Measurements from ENCODE around the gene TBXA2R. TPM values are rescaled to one million over a fixed set of nuclear protein-coding genes. Genes with fewer than 3 reads are reported as not detected.

The TBXA2R gene
- total RNA-seq, 1 donor from 2014 or later: 0.39 TPM

DNA sequence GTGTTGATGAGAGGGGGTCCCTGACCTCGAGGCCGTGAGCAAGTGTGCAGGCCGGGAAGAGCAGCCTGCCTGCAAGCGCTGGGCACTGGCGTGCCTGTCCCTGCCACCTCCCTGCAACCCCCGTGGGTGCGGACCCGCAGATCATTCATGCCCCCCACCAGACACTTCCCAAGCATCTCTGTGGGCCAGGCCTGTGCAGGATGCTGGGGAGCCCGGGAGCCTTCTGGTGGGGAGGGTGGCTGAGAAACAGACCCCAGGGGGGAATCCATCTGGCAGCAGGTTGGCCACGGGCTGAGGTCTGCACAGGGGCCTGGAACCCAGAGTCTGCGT, 38.4 kb upstream of the TBXA2R start:
- H3K36me3 ChIP-seq (ENCODE audit: insufficient read depth, low read length): no peaks in the 10 kb centered on the region
- no peak overlapping the region for H3K4me3 Mint-ChIP-seq (ENCODE audit: unreplicated experiment)
- no peak overlapping the region for H3K4me2 ChIP-seq (ENCODE audit: low read length)
- no peaks in the 10 kb centered on the region for H3K27me3 ChIP-seq (ENCODE audit: insufficient read depth, low read length)
- H3K79me2 ChIP-seq (ENCODE audit: insufficient read depth, low read length): no peaks in the 10 kb centered on the region
- no peaks in the 10 kb centered on the region for H3K9me3 Mint-ChIP-seq (ENCODE audit: unreplicated experiment)
- peaks cover under 1% of the 10 kb centered on the region for H3K36me3 Mint-ChIP-seq (ENCODE audit: low read depth, unreplicated experiment)
- no peaks in the 10 kb centered on the region for H3K4me1 Mint-ChIP-seq (ENCODE audit: low read depth, unreplicated experiment)
- H3K9me3 ChIP-seq (ENCODE audit: insufficient read depth, low read depth, low read length): no peaks in the 10 kb centered on the region
- TF ChIP-seq, protein P1, sequence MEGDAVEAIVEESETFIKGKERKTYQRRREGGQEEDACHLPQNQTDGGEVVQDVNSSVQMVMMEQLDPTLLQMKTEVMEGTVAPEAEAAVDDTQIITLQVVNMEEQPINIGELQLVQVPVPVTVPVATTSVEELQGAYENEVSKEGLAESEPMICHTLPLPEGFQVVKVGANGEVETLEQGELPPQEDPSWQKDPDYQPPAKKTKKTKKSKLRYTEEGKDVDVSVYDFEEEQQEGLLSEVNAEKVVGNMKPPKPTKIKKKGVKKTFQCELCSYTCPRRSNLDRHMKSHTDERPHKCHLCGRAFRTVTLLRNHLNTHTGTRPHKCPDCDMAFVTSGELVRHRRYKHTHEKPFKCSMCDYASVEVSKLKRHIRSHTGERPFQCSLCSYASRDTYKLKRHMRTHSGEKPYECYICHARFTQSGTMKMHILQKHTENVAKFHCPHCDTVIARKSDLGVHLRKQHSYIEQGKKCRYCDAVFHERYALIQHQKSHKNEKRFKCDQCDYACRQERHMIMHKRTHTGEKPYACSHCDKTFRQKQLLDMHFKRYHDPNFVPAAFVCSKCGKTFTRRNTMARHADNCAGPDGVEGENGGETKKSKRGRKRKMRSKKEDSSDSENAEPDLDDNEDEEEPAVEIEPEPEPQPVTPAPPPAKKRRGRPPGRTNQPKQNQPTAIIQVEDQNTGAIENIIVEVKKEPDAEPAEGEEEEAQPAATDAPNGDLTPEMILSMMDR (IDR thresholded peaks at IDR 0.05; ENCODE audit: insufficient read depth, low read depth, low read length): no peak
- TF ChIP-seq EZH2 (IDR thresholded peaks at IDR 0.05; ENCODE audit: insufficient read depth, low read length): no peak
- no peak overlapping the region for H2AFZ ChIP-seq (ENCODE audit: low read depth, low read length)
- H3K4me3 ChIP-seq (ENCODE audit: insufficient read depth, low read depth, low read length): no peak overlapping the region
- no peak overlapping the region for H3K9ac ChIP-seq (ENCODE audit: low read length)
- DNase-seq (ENCODE audit: low read depth) (no peak), FAIRE-seq (no peak)
- H3K27ac ChIP-seq (ENCODE audit: low read depth, low read length): no peak overlapping the region
- H3K27ac Mint-ChIP-seq (ENCODE audit: unreplicated experiment): no peak overlapping the region
- peaks cover 5% of the 10 kb centered on the region for H3K4me1 ChIP-seq (ENCODE audit: insufficient read depth, low read length)
- peaks cover 3% of the 10 kb centered on the region for H4K20me1 ChIP-seq (ENCODE audit: insufficient read depth, low read length)
- no peaks in the 10 kb centered on the region for H3K27me3 Mint-ChIP-seq (ENCODE audit: low read depth, unreplicated experiment)

DNA sequence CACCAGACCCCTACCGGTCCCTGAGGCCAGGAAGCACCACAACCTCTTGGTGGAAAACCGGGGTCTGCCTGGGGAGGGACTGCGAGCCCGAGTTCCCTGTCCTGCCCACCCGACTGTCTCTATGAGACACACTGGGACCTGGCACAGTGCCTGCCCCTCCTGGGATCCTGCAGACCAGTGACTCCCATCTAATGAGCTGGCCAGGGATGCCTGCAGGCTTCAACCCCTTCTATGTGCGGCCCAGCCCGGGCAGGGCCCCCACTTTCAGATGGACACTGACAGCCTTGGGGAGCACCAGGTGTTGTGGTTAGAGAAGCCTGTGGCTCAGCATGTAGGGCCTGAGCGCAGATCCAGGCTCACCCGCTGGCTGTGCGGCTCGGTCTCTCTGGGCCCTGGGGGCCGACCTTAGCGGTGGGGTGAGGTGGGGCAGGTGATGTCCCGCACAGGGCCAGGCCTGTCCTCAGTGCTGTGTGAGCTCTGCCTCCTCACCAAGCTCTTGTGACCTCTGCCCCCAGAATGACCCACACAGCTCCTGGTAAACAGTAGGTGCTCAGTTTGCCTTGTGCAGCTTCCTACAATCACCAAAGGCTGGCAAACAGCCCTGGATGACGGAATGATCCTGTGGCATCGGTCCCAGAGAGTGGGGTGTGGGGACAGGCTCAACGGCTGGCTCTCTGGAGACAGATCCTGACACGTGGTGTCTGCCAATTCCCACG, 37.8 kb upstream of the TBXA2R start:
- no peak for FAIRE-seq
- no peak for TF ChIP-seq EZH2 (IDR thresholded peaks at IDR 0.05; ENCODE audit: insufficient read depth, low read length)
- TF ChIP-seq, protein P1 (IDR thresholded peaks at IDR 0.05; ENCODE audit: insufficient read depth, low read depth, low read length): no peak
- Histone ChIP-seq H4K20me1 (ENCODE audit: insufficient read depth, low read length) (peaks cover 3% of the 10 kb centered on the region), H3K9ac (ENCODE audit: low read length) (no peak overlapping the region), H3K27ac (ENCODE audit: low read depth, low read length) (no peak overlapping the region), H3K4me3 (ENCODE audit: insufficient read depth, low read depth, low read length) (no peak overlapping the region), H3K4me2 (ENCODE audit: low read length) (no peak overlapping the region), H3K9me3 (ENCODE audit: insufficient read depth, low read depth, low read length) (no peaks in the 10 kb centered on the region), H3K4me1 (ENCODE audit: insufficient read depth, low read length) (peaks cover 5% of the 10 kb centered on the region), H3K36me3 (ENCODE audit: insufficient read depth, low read length) (peaks cover 4% of the 10 kb centered on the region), H2AFZ (ENCODE audit: low read depth, low read length) (no peak overlapping the region), H3K27me3 (ENCODE audit: insufficient read depth, low read length) (no peaks in the 10 kb centered on the region), H3K79me2 (ENCODE audit: insufficient read depth, low read length) (no peaks in the 10 kb centered on the region)
- Mint-ChIP-seq H3K36me3 (ENCODE audit: low read depth, unreplicated experiment) (peaks cover 3% of the 10 kb centered on the region), H3K4me1 (ENCODE audit: low read depth, unreplicated experiment) (no peaks in the 10 kb centered on the region), H3K9me3 (ENCODE audit: unreplicated experiment) (no peaks in the 10 kb centered on the region), H3K27me3 (ENCODE audit: low read depth, unreplicated experiment) (no peaks in the 10 kb centered on the region), H3K4me3 (ENCODE audit: unreplicated experiment) (no peak overlapping the region), H3K27ac (ENCODE audit: unreplicated experiment) (no peak overlapping the region)
- DNase-seq (ENCODE audit: low read depth): peak; percentile 25

DNA sequence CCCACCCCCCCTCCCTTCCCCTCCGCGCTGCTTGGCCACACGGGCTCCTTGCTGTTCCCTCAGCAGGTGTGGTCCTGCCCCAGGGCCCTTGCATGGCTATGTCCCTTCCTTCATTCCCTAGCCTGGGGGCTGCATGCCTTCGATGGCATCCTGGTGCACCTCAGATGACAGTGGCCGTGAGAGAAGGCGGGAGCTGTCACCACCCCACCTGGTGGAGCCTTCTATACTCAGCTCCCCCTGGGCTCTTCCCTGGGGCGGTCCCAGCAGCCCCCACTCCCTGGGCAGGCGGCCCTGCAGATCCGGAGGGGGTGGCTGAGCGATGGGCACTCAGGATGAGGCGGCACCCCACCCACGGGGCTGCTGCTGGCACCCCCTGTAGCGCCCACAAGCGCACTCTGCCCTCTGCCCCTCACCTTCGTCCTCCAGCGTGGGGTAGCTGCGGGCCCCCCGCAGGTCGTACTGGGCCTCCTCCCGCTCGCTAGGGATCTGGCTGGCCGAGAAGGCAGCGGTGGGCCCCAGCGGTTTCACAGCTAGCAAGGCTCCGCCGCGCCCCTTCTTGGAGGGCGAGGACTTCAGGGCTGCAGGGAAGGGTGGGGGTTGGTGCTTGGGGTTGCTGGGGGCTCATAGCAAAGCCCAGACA, 37.1 kb upstream of the TBXA2R start:
- no peaks in the 10 kb centered on the region for H3K9me3 Mint-ChIP-seq (ENCODE audit: unreplicated experiment)
- peaks cover 7% of the 10 kb centered on the region for H3K36me3 ChIP-seq (ENCODE audit: insufficient read depth, low read length)
- no peak overlapping the region for H3K4me2 ChIP-seq (ENCODE audit: low read length)
- peaks cover 5% of the 10 kb centered on the region for H3K4me1 ChIP-seq (ENCODE audit: insufficient read depth, low read length)
- no peak for DNase-seq (ENCODE audit: low read depth)
- H3K27ac ChIP-seq (ENCODE audit: low read depth, low read length): no peak overlapping the region
- no peaks in the 10 kb centered on the region for H3K4me1 Mint-ChIP-seq (ENCODE audit: low read depth, unreplicated experiment)
- FAIRE-seq: no peak
- H3K4me3 Mint-ChIP-seq (ENCODE audit: unreplicated experiment): no peak overlapping the region
- no peak for TF ChIP-seq EZH2 (IDR thresholded peaks at IDR 0.05; ENCODE audit: insufficient read depth, low read length)
- H3K9ac ChIP-seq (ENCODE audit: low read length): no peak overlapping the region
- H3K9me3 ChIP-seq (ENCODE audit: insufficient read depth, low read depth, low read length): no peaks in the 10 kb centered on the region
- H3K27ac Mint-ChIP-seq (ENCODE audit: unreplicated experiment): no peak overlapping the region
- H4K20me1 ChIP-seq (ENCODE audit: insufficient read depth, low read length): peaks cover 3% of the 10 kb centered on the region
- H3K27me3 ChIP-seq (ENCODE audit: insufficient read depth, low read length): no peaks in the 10 kb centered on the region
- H3K36me3 Mint-ChIP-seq (ENCODE audit: low read depth, unreplicated experiment): peaks cover 4% of the 10 kb centered on the region
- H3K79me2 ChIP-seq (ENCODE audit: insufficient read depth, low read length): no peaks in the 10 kb centered on the region
- no peak overlapping the region for H3K4me3 ChIP-seq (ENCODE audit: insufficient read depth, low read depth, low read length)
- no peak overlapping the region for H2AFZ ChIP-seq (ENCODE audit: low read depth, low read length)
- H3K27me3 Mint-ChIP-seq (ENCODE audit: low read depth, unreplicated experiment): no peaks in the 10 kb centered on the region

Data from astrocyte (in vitro differentiated cells and primary cell).